HG03432 (cell line): Measurements from ENCODE around the gene EPN3.

Experiments used
- ATAC-seq: cut with Tn5 transposase; IDR thresholded peaks from one replicate; pipeline ENCODE4 v1.9.1; 2021; ENCODE audit warnings: mild to moderate bottlenecking, moderate library complexity; ENCODE audit not compliant: unreplicated experiment

Gene EPN3

GRCh38 chr17:50547736-50548083 lies 15.2 kb downstream of the EPN3 start:
- no peak for ATAC-seq

GRCh38 chr17:50548831-50549230 lies 16.3 kb downstream of the EPN3 start:
- ATAC-seq: no peak

GRCh38 chr17:50549256-50549941 lies 16.9 kb downstream of the EPN3 start:
- no peak for ATAC-seq

- ATAC-seq: no peak
These were observed 17.4 kb downstream of the EPN3 start for GRCh38 chr17:50549969-50550368.

GRCh38 chr17:50550661-50551432 lies 18.3 kb downstream of the EPN3 start:
- ATAC-seq: no peak

- no peak for ATAC-seq
These were observed 18.9 kb downstream of the EPN3 start for GRCh38 chr17:50551433-50551815.

- no peak for ATAC-seq
These were observed 19.3 kb downstream of the EPN3 start for GRCh38 chr17:50551884-50552283.

- no peak for ATAC-seq
These were observed 21.7 kb downstream of the EPN3 start for GRCh38 chr17:50554201-50554600.

GRCh38 chr17:50556803-50557202 lies 24.3 kb downstream of the EPN3 start:
- no peak for ATAC-seq

- no peak for ATAC-seq
These were observed 25.1 kb downstream of the EPN3 start for GRCh38 chr17:50557630-50558029.

- no peak for ATAC-seq
These were observed 25.6 kb downstream of the EPN3 start for GRCh38 chr17:50558091-50558490.

GRCh38 chr17:50558581-50558940 lies 26.0 kb downstream of the EPN3 start:
- ATAC-seq: no peak

- ATAC-seq: no peak
These were observed 26.5 kb downstream of the EPN3 start for GRCh38 chr17:50558941-50559614.

- ATAC-seq: no peak
These were observed 27.2 kb downstream of the EPN3 start for GRCh38 chr17:50559674-50560184.

- ATAC-seq: peak; percentile 93
These were observed 27.8 kb downstream of the EPN3 start, which contains the start of gene CACNA1G for GRCh38 chr17:50560185-50560824. Gene CACNA1G, plus strand, starts transcription at chr17:50560715. Its CDS starts 745 bp downstream, at chr17:50561460.

GRCh38 chr17:50560931-50561745 lies 28.6 kb downstream of the EPN3 start:
- ATAC-seq: peak; percentile 5

GRCh38 chr17:50561746-50562141 lies 29.2 kb downstream of the EPN3 start:
- no peak for ATAC-seq

- ATAC-seq: no peak
These were observed 29.9 kb downstream of the EPN3 start for GRCh38 chr17:50562242-50563091.

- no peak for ATAC-seq
These were observed 30.6 kb downstream of the EPN3 start for GRCh38 chr17:50563092-50563511.
